SK-N-MC (cell line): ENCODE data around the gene DIP2C.

Experiments used
- EZH2 ChIP-seq: fragments of 200-600 bp; sonication (generic); IDR thresholded peaks from one replicate; pipeline ENCODE4 v1.6.1; 2017; ENCODE audit warnings: antibody characterized with exemption
- POLR2AphosphoS5 ChIP-seq: IDR thresholded peaks from 2 replicates; pipeline ENCODE4 v1.6.1; 2012; ENCODE audit warnings: mild to moderate bottlenecking, low read depth, low read length, borderline replicate concordance

DNA sequence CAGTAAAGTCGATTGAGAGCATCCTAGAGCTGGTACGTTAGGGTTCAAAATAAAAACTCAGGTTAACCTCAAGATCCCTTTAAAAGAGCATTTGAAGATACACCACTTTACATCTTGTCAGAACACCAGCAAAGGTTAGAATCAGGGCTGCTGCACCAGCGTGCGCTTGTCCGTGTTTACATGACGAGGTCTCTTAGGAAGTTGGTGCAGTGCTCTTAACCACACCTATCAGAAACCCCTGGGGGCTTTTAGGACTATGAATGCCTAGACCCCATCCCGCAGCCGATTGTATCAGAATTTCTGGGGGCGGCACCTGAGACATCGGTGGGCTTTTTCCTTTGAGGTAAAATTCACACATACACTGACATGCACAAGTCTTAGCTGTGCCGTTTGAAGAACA lies 456.6 kb downstream of the DIP2C start:
- TF ChIP-seq EZH2 (no peak), POLR2AphosphoS5 (no peak)
